AG10803 (cell line): ENCODE results near the gene MED27.

Source experiments
- DNase-seq: peaks from one replicate; pipeline ENCODE4 v3.0.0; 2010; ENCODE audit warnings: low read depth
- H3K4me3 ChIP-seq: 2 replicates; pipeline ENCODE4 v1.5.1; 2011; ENCODE audit warnings: mild to moderate bottlenecking, low read length, control low read depth
- CTCF ChIP-seq: conservative IDR thresholded peaks from 2 replicates; pipeline ENCODE4 v1.5.1; 2011; ENCODE audit warnings: mild to moderate bottlenecking, low read length, control low read depth, inconsistent platforms

MED27 gene

DNA sequence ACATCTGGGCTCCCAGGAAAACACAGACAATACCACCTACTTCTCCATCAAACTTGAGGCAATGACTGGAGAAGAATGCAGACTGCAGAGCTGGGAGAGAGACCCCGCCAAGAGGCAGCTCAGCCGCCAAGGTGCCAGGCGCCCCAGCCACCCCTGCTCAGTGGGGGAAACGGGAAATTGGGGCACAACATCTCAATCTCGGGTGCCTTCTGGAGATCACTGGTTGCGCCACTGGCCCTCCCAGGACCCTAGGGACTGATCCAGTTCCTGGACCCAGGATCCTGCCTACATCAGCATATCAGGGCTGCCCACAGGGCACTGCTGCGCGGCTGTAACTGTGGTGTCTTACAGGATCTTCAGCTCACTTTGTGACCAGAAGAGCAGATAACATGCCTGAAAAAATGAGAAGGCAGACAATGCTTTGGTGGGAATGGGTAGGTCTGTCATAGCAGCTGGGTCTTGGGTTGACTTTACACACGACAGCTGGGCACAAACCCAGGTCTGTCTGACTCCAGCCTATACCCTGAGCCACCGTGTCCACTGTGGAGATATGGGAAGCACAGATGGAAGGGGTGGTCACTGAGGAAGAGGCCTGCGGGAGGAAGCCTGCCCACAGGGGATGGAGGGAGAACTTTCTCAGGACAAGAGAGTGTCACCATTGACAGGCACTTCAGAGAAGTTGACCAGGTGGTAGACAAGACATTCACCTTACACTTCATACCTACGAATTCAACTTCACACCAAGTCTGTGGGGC, 204.6 kb downstream of the MED27 start:
- DNase-seq = no peak
- H3K4me3 ChIP-seq = no peak overlapping the region

DNA sequence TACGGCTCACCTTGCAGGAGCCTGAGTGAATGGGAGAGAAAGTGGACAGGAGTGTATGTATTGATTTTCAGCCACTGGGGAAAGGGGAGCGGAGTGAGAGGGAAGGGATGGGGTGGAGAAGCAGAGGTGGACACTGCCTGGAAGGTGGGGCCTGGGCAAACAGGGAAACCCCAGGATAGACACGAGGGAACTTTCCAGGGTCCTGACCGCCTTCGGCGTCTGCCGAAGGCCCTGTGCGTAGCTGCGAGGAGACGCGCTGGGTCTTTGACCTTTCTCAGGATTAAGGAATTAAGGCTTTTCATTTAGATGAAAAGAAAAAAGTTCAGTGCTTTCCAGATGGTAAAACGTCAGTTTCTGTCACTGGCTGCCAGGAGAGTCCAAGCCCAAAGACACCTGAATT, 205.2 kb downstream of the MED27 start:
- no peak for DNase-seq
- no peak for TF ChIP-seq CTCF
- no peak overlapping the region for H3K4me3 ChIP-seq

More for the DNA sequence above, 204.6 kb downstream of the MED27 start:
- no peak for TF ChIP-seq CTCF

- H3K4me3 ChIP-seq = no peak overlapping the region
- DNase-seq = no peak
- TF ChIP-seq CTCF = no peak
Observed at GRCh38 chr9:131873891-131874440, 205.7 kb downstream of the MED27 start.

- no peak for DNase-seq
- no peak overlapping the region for H3K4me3 ChIP-seq
- TF ChIP-seq CTCF = no peak
Observed at GRCh38 chr9:131873335-131873734, 206.3 kb downstream of the MED27 start.

DNA sequence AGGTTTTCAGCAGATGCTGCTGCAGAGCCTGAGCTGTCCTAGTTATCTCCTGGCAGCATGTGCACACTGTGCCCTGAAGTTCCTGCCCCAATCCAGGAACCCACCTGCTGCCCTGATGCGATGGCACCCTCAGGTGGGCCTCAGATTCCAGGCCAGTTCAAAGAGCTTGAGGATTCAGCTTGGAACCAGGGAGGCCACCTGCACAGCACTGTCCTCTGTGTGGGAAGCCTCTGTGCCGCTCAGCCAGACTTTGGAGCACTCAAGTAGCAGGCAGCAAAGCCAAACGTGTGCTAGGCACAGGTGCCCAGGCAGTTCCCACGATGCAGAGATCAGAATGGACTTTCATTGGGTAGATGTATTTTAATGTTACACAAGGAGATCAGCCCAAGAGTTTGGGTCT, 207.0 kb downstream of the MED27 start:
- H3K4me3 ChIP-seq = no peak overlapping the region
- no peak for TF ChIP-seq CTCF
- DNase-seq = no peak

DNA sequence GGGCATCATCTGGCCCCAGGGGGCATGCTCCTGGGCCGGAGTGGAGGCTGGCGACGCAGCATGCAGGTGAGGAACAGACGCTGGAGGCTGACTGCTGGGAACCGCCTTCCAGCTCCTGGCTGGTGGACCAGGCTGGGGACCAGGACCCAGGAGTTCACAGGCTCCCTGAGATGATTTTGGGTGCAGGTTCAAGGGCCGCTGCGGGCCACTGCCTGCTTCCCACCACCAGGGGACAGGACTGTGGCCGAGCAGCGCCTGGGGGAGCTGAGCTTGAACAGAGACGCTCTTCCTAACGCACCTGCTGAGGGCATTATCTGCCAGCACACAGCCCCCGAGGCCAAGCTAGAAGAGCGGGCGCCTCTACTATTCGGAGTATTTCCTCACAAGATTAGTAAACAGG, 207.7 kb downstream of the MED27 start:
- TF ChIP-seq CTCF = no peak
- no peak for DNase-seq
- H3K4me3 ChIP-seq = no peak overlapping the region

DNA sequence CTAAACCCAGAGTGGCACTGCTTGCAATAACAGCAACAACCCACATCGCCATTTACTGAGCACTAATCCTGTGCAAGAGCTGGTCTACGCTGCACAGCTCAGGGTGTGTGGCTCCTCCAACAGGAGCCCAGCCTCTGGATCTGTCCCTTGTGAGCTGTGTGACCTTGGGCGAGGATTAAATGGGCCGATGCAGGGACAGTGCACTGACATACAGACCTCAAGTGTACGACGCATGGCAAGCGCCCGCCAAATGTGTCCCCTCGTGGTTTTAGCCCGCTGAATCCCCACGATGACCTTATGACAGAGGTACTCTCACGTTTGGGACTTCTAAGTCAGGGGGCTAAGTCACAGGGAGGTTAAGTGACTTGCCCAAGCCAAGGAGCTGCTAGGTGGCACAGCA, 209.5 kb downstream of the MED27 start:
- H3K4me3 ChIP-seq = no peak overlapping the region
- TF ChIP-seq CTCF = no peak
- DNase-seq = no peak
